Dendritic cell treated with granulocyte-macrophage colony-stimulating factor and Interleukin-4, amounts not matched to agents 40 ng/mL and 50 ng/mL, for 4 days (primary cell): ENCODE results near the gene ALDH1L1.

ENCODE experiments used
- H3K27ac Mint-ChIP-seq: one replicate; pipeline ENCODE4 v1.8.0; 2022; ENCODE audit warnings: mild to moderate bottlenecking, mixed read lengths
- H3K27me3 Mint-ChIP-seq: one replicate; pipeline ENCODE4 v1.8.0; 2022; ENCODE audit warnings: mild to moderate bottlenecking, mixed read lengths
- H3K36me3 Mint-ChIP-seq: one replicate; pipeline ENCODE4 v1.8.0; 2022; ENCODE audit warnings: low read depth, mixed read lengths
- H3K4me1 Mint-ChIP-seq: one replicate; pipeline ENCODE4 v1.8.0; 2022; ENCODE audit warnings: low read depth, mixed read lengths
- H3K4me3 Mint-ChIP-seq: one replicate; pipeline ENCODE4 v1.8.0; 2022; ENCODE audit warnings: mild to moderate bottlenecking, moderate library complexity, mixed read lengths
- H3K9me3 Mint-ChIP-seq: one replicate; pipeline ENCODE4 v1.8.0; 2022; ENCODE audit warnings: mixed read lengths
- intact Hi-C: fragments of 100-400 bp; cut with micrococcal nuclease; formaldehyde crosslinking; loops from one replicate; pipeline ENCODE4 v1.15.0; 2022

The ALDH1L1 gene

GRCh38 chr3:126180477-126181397 lies at the start of gene ALDH1L1:
ALDH1L1 (minus strand) TSS chr3:126180586; CDS start chr3:126160979, 19,607 bp downstream.
- peaks cover 49% of the 10 kb centered on the region for H3K27me3 Mint-ChIP-seq

GRCh38 chr3:126226374-126226773 lies 46.0 kb upstream of the ALDH1L1 start:
- H3K9me3 Mint-ChIP-seq: peaks cover 8% of the 10 kb centered on the region
- peaks cover 27% of the 10 kb centered on the region for H3K27me3 Mint-ChIP-seq
- H3K27ac Mint-ChIP-seq: no peak overlapping the region
- H3K4me3 Mint-ChIP-seq: no peak overlapping the region
- intact Hi-C loops: no loop called here
- no peaks in the 10 kb centered on the region for H3K36me3 Mint-ChIP-seq
- no peaks in the 10 kb centered on the region for H3K4me1 Mint-ChIP-seq

More at GRCh38 chr3:126180477-126181397, at the start of gene ALDH1L1:
- intact Hi-C loops: no loop called here
- H3K4me1 Mint-ChIP-seq: peaks cover 5% of the 10 kb centered on the region
- no peaks in the 10 kb centered on the region for H3K36me3 Mint-ChIP-seq
- no peaks in the 10 kb centered on the region for H3K9me3 Mint-ChIP-seq
- H3K4me3 Mint-ChIP-seq: no peak within 1 kb of the TSS
- no peak within 1 kb of the TSS for H3K27ac Mint-ChIP-seq

GRCh38 chr3:126216416-126216815 lies 36.0 kb upstream of the ALDH1L1 start:
- H3K4me3 Mint-ChIP-seq: no peak overlapping the region
- no peaks in the 10 kb centered on the region for H3K9me3 Mint-ChIP-seq
- H3K36me3 Mint-ChIP-seq: no peaks in the 10 kb centered on the region
- intact Hi-C loops: no loop called here
- H3K27me3 Mint-ChIP-seq: peaks cover 84% of the 10 kb centered on the region
- peaks cover 7% of the 10 kb centered on the region for H3K4me1 Mint-ChIP-seq
- no peak overlapping the region for H3K27ac Mint-ChIP-seq

GRCh38 chr3:126213379-126214028 lies 33.1 kb upstream of the ALDH1L1 start:
- intact Hi-C loops: no loop called here
- no peak overlapping the region for H3K27ac Mint-ChIP-seq
- no peaks in the 10 kb centered on the region for H3K36me3 Mint-ChIP-seq
- H3K4me3 Mint-ChIP-seq: no peak overlapping the region
- H3K9me3 Mint-ChIP-seq: peaks cover 7% of the 10 kb centered on the region
- H3K27me3 Mint-ChIP-seq: peaks cover 76% of the 10 kb centered on the region
- peaks cover 12% of the 10 kb centered on the region for H3K4me1 Mint-ChIP-seq

GRCh38 chr3:126212620-126213378 lies 32.4 kb upstream of the ALDH1L1 start:
- peaks cover 74% of the 10 kb centered on the region for H3K27me3 Mint-ChIP-seq
- H3K4me3 Mint-ChIP-seq: no peak overlapping the region
- H3K27ac Mint-ChIP-seq: no peak overlapping the region
- intact Hi-C loops: no loop called here
- peaks cover 16% of the 10 kb centered on the region for H3K4me1 Mint-ChIP-seq
- no peaks in the 10 kb centered on the region for H3K36me3 Mint-ChIP-seq
- H3K9me3 Mint-ChIP-seq: peaks cover 13% of the 10 kb centered on the region

GRCh38 chr3:126212250-126212619 lies 31.8 kb upstream of the ALDH1L1 start:
- peaks cover 16% of the 10 kb centered on the region for H3K4me1 Mint-ChIP-seq
- intact Hi-C loops: no loop called here
- no peak overlapping the region for H3K27ac Mint-ChIP-seq
- H3K4me3 Mint-ChIP-seq: no peak overlapping the region
- H3K27me3 Mint-ChIP-seq: peaks cover 70% of the 10 kb centered on the region
- no peaks in the 10 kb centered on the region for H3K36me3 Mint-ChIP-seq
- H3K9me3 Mint-ChIP-seq: peaks cover 13% of the 10 kb centered on the region

- Mint-ChIP-seq H3K27ac (no peak overlapping the region), H3K9me3 (peaks cover 13% of the 10 kb centered on the region), H3K27me3 (peaks cover 66% of the 10 kb centered on the region), H3K4me3 (no peak overlapping the region), H3K4me1 (peaks cover 16% of the 10 kb centered on the region), H3K36me3 (no peaks in the 10 kb centered on the region)
- intact Hi-C loops: no loop called here
These were observed 31.2 kb upstream of the ALDH1L1 start for GRCh38 chr3:126211569-126211968.

- H3K27me3 Mint-ChIP-seq: peaks cover 57% of the 10 kb centered on the region
- intact Hi-C loops: no loop called here
- peaks cover 13% of the 10 kb centered on the region for H3K9me3 Mint-ChIP-seq
- H3K36me3 Mint-ChIP-seq: no peaks in the 10 kb centered on the region
- H3K4me1 Mint-ChIP-seq: peaks cover 16% of the 10 kb centered on the region
- H3K27ac Mint-ChIP-seq: no peak overlapping the region
- H3K4me3 Mint-ChIP-seq: no peak overlapping the region
These were observed 30.2 kb upstream of the ALDH1L1 start for GRCh38 chr3:126210606-126211005.

GRCh38 chr3:126209741-126210140 lies 29.4 kb upstream of the ALDH1L1 start:
- peaks cover 13% of the 10 kb centered on the region for H3K9me3 Mint-ChIP-seq

GRCh38 chr3:126208606-126209256 lies 28.3 kb upstream of the ALDH1L1 start:
- Mint-ChIP-seq H3K36me3 (no peaks in the 10 kb centered on the region), H3K4me3 (no peak overlapping the region), H3K27me3 (peaks cover 41% of the 10 kb centered on the region), H3K9me3 (peaks cover 13% of the 10 kb centered on the region), H3K27ac (no peak overlapping the region), H3K4me1 (peaks cover 15% of the 10 kb centered on the region)
- intact Hi-C loops: no loop called here

More at GRCh38 chr3:126209741-126210140, 29.4 kb upstream of the ALDH1L1 start:
- Mint-ChIP-seq H3K36me3 (no peaks in the 10 kb centered on the region), H3K4me3 (no peak overlapping the region), H3K27me3 (peaks cover 51% of the 10 kb centered on the region), H3K4me1 (peaks cover 16% of the 10 kb centered on the region), H3K27ac (no peak overlapping the region)
- intact Hi-C loops: no loop called here

GRCh38 chr3:126208182-126208581 lies 27.8 kb upstream of the ALDH1L1 start:
- Mint-ChIP-seq H3K36me3 (no peaks in the 10 kb centered on the region), H3K27ac (no peak overlapping the region), H3K4me1 (peaks cover 10% of the 10 kb centered on the region), H3K9me3 (peaks cover 13% of the 10 kb centered on the region), H3K4me3 (no peak overlapping the region), H3K27me3 (peaks cover 36% of the 10 kb centered on the region)
- intact Hi-C loops: no loop called here

- peaks cover 13% of the 10 kb centered on the region for H3K9me3 Mint-ChIP-seq
- H3K4me1 Mint-ChIP-seq: peaks cover 10% of the 10 kb centered on the region
- no peak overlapping the region for H3K4me3 Mint-ChIP-seq
- H3K27me3 Mint-ChIP-seq: peaks cover 30% of the 10 kb centered on the region
- intact Hi-C loops: no loop called here
- H3K36me3 Mint-ChIP-seq: no peaks in the 10 kb centered on the region
- no peak overlapping the region for H3K27ac Mint-ChIP-seq
These were observed 26.8 kb upstream of the ALDH1L1 start for GRCh38 chr3:126207166-126207565.
